Activated CD4-positive, alpha-beta T cell treated with anti-CD3 and anti-CD28 coated beads, Interleukin-2, amount 50 U/mL, for 16 hours (primary cell): Measurements from ENCODE around the gene DIO2.

ENCODE experiments used
- DNase-seq: peaks from one replicate; pipeline ENCODE4 v3.0.0-alpha.2; 2020

DIO2 gene

DNA sequence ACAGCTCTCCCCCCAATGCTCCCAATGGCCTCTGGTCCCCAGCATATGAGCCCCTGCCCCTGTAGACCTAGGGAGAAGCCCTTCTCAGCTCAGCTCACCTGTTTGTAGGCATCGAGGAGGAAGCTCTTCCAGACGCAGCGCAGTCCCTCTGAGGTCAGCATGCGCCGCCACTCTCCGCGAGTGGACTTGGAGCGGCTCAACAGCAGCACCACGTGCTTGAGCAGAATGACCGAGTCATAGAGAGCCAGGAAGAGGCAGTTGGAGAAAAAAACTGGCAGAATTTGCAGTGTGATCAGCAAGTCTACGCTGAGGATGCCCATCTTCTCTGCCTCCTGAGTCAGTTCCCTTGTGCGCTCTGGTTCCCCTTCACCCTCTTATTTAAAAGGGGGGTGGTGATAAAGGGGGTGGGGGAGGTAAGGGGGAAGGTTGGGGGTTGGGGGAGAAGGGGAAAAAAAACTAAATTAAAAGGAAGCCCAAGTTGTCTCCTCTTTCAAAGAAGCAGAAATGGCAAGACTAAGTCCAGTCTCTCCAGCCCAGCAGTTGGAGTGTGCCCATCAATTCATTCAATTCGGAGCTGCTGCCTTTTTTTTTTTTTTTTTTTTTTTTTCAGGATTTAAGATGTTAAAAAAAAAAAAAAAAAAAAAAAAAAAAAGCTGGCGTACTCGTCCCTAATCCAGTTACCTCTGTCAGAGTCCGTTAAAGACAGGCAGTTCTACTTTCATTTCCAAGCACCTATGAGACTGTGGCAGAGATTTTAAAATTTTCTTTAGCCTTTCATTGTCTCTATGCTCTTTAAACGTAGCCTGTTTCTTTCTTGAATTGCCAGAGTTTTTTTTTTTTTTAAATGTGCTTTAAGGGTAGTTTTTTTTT lies at the start of gene DIO2:
DIO2 (minus strand) TSS at position 352 of the 870 bp plus-strand sequence; CDS start at position 320, 32 bp downstream.
- no peak for DNase-seq

DNA sequence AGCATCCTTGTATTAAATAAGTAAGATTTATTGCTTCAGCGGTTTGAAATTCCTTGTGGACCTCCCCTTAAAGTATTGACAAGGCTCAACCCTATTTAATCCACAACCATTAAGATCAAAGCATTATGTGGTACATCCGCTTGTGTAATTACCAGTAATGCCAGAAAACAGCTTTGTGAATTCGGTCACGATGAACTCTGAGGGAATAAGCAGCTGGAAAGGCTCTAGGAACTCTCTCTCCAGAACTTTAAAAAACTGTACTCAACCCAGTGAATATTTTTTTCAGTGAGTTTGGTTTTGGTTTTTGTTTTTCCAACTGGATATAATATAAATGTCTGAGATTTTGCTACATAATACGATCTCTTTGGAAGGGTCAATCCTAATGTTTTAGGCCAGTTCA lies 49.3 kb upstream of the DIO2 start:
- no peak for DNase-seq

DNA sequence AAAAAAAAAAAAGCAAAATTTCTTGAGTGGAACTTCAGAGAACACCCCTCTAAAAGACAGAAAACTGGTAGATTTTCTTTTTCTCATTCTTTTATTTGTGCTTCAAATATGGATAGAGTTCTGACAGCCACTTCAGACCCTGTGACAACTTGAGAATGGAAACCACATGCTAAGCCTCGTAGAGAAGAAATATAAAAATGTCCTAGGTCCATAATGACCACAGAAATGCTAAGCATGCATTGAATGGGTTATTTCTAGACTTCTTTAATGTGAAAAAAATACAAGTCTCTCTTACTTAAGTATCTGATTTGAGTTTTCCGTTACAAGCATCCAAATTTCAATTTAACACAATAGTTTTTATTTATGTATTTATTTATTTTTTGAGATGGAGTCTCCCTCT lies 28.3 kb upstream of the DIO2 start:
- DNase-seq: no peak

DNA sequence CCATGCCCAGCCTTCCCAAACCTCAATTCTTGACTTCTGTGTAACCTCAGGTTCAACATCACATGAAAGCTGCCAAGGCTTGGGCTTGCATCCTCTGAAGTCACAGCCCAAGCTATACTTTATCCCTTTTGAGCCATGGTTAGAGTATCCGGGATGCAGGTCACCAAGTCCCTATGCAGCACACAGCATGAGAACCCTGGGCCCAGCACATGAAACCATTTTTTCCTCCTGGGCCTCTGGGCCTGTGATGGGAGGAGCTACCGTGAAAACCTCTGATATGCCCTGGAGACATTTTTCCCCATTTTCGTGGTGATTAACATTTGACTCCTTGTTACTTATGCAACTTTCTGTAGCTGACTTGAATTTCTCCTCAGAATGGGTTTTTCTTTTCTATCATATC lies 25.8 kb upstream of the DIO2 start:
- no peak for DNase-seq

DNA sequence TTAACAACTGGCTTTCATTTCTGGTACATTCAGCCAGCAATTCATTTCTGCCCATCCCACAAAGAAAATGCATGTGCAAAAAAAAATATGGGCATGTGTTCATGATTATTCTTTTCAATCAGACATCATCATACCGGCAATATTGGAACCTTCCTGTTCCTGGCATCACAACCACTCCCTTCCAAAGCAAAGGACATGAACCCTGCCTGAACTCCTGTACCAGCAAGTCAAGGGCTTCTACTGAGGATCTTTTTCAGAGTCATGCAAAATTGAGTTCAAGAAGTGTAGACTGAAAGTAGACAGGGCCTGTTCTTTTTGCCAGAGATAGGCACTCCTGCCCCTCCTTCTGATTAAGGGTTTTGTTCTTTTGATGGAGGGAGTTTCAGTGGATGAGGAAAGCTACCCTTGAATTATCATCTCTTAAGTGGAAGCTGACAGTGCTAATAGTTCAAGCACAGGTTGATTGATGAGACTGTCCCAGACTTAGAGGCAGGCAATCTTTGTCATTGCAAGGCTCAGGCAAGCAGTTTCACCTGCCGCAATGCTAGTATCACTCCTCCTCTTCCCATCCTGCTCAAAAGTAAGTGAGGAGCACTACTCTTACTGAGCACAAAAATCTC lies 22.3 kb upstream of the DIO2 start:
- no peak for DNase-seq

DNA sequence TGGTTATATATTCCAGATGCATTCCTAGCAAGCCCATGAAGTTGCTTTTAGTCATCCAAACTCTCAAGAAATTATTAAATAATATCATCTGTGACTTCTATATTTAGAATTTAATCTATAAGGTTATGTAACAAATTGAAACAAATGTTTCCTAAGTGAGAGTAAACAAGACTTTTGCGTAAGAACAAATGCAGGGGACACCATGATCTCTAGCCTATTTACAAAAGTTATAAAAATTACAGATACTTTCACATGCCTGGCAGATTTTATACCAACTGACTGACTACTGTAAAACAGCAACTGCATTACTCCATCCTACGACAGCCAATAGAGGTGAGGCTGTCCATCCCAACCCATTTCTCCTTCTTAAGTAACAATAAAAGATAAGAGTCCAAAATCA lies 20.4 kb upstream of the DIO2 start:
- DNase-seq: no peak

DNA sequence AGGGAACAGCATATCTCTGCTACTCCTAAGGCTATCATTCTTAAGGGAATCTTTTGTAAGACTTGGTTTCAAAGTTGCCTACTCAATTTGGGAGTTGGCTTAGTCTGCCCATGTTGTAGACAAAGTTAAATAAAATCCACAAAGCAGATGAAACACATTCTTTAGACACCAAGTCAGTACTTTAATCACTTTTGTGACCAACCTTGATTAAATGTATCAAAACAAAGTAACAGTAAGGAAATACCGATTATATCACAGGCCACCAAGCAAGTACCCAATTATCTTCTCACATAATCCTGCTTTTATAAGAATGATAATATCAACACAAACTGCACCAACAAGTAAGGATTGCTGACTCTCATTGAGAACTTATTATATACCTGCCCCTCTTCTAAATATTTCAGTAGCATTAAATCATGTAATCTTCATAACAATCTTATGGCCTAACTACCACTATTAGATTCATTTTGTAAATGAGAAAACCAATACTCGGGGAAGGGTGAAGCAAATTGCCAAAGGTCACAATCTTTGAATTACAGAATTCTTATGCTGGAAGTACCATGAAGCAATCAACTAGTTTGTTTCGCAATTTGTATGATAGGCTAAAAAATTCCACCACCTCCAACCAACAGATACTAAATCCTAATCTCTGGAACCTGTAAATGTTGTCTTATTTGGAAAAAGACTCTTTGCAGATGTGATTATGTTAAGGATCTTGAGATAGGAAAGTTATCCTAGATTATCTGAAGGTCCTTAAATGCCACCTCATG lies 12.6 kb upstream of the DIO2 start:
- no peak for DNase-seq

DNA sequence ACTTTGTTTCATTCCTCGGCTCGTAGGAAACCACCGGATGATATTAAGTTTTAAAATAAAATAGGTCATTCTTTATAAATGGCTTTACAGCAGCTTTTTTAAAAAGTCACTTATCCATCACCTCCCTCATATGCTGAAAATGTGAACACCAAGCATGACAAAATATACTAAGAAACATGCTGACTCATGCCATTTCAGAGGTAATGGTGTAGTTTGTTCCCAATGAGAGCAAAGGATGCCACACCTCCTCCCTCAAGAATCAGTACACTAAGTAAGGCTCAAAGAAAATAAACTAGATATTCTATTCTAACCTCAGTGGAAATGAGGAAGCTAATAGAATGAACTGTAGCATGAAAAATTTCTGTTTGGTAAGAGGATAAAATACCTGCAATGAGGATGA lies 5.5 kb upstream of the DIO2 start:
- no peak for DNase-seq

DNA sequence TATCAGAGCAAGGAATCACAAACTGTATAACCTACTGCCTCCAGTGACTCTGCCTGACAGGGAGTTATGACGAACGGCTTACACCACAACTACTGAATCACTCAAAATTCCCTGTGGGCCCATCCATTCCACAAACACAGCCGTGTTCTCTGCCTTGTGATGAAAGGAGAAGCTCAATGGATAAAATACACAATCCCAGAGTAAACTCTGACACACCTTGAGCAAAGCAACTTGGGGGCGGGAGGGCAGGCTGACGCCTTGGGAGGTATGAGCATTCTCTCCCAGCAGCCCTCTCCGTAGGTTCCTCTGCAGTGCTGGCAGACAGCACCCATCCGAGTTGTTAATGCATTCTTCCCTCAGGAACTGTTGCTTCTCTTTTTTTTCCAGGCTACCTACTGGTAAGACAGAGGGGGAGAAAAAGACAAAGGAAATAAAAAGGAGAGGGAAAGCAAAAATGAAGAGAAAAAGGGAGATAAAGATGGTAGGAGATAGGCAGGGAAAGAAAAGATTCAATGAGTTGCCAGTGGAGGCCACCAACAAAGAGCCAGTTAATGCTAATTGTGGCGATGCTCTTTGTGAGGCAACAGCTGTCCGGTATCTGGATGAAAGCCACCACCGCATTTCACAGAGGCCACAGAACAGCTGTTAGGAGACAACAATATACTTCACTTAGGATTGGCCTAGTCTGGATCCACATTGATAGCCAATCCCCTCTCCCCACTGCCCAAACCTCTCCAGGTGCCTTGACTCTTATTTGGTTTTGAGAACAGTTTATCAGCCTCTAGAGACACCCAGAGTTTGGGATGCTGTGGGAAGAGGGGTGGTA lies 4.7 kb upstream of the DIO2 start:
- no peak for DNase-seq

DNA sequence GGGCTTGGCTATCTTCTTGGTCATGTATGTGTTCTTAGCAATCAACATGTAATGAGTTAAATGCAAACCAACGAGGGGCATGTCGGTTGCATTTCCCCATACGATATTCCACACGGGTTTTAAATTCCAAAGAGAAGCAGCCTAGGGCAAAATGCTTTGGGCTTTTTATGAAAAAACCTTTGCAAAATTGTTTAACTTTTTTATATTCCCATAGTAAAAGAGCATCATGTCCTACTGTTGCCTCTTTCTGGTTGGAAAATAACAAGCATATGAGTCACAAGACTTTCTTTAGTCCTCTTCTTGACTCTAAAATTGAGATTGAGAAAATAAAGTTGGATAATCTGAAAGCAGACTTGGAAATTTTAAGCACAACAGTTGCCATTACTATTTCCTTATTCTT lies 3.8 kb upstream of the DIO2 start:
- DNase-seq: no peak

DNA sequence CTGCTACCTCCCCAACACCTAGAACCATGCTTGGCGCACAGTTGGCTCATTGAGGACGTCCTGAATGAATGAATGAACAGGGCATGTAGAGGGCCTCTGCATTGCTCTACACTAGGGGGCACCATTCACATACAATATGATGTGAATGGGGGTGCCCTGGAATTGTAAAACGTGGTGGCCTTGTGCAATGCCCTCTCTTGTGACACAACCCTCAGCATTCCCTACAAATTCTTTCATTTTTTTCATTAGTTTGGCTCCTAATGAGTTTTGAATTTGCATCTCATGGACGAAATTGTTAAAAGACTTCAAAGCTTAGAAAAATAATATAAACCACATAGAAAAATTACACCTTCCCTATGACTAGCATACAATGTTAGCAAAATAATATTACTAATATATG lies 2.3 kb upstream of the DIO2 start:
- peak; percentile 32 for DNase-seq

DNA sequence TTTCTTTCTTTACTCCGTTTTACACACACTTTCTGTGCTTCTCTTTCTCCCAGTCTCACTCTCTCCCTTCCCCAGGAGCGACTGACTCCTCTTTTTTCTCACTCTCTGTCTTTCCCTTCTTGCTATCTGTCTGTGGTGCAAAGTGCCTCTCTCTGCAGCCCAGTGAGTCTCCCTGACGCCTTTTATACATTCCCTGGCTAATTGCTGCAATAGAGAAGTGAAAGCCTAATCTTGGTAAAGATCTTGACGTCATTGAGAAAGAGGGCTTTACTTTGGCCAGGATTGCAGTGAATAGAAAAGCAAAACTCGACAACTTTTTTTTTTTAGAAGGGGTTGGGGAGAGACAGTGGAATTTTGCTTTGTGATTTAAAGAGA lies 706 bp upstream of the DIO2 start:
- no peak for DNase-seq

DNA sequence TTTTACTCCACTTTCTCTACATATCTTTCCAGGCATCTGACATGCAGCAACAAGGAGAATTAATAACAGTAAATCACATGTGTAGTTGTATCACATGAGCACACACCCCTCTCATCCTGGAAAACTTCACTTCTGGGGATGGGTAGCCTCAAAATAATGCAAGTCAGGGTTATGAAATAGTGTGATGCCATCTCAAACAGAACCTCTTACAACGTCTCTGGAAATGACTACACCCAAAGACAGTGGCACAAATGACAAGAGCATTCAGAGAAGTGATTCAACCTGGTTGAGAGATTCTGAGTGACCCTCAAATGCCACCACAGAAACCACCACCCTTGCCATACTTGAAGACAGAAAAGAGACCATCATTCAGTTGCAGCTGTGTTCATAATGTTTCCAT lies 2.8 kb downstream of the DIO2 start:
- peak; percentile 16 for DNase-seq

DNA sequence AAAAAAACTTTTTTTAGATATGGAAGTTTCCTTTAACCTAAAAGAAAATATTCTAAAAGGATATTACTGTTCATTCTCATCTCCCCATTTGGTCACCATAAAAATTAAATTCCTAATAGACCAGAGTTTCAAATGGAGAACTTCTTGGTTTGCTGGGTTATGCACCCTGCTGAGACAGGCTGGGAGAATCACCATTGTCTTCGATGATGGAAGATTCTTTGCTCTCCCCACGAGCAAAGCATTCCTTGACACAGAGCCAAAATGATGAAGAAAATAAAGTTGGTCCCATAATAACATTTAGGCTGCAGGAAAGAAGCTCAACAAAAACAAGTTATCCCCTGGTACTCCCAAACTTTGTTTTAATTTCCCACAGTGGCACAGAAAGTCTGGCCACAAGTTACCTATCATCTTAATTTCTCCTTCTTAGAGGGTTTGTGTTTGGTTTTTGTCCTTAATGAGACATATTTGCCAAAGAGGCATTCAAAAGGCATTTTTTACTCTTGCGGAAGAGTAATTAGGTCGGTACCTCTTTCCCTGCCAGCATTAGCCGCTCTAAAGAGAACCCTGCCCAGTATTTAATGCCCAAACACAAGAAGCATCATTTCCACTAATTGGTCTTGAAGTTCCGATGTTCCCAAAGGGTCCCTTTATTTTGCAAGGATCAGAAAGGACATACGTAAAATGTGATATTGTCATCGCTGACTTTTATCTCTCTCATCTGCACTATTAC lies 4.8 kb downstream of the DIO2 start:
- DNase-seq: no peak

DNA sequence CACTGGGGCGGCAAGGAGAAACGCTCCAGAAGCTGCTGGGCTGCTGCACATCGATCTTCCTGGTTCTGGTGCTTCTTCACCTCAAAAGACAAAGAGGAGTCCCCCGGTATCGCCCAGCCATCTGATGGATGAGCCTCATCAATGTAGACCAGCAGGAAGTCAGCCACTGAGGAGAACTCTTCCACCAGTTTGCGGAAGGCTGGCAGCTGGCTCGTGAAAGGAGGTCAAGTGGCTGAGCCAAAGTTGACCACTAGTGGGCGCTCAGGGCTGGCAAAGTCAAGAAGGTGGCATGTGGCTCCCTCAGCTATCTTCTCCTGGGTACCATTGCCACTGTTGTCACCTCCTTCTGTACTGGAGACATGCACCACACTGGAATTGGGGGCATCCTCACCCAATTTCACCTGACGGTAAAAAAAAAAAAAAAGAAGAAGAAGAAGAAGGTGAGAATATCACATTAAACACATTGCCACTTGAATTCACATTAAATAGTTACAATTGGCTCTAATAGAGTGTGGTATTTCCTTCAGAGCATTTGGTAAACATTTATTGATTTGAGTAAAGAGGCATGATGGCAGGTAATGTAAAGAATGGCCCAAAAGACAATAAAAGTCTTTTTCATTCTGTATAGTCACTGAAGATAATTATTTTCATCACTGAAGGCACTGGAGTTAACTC lies 8.3 kb downstream of the DIO2 start:
- peak; percentile 26 for DNase-seq

DNA sequence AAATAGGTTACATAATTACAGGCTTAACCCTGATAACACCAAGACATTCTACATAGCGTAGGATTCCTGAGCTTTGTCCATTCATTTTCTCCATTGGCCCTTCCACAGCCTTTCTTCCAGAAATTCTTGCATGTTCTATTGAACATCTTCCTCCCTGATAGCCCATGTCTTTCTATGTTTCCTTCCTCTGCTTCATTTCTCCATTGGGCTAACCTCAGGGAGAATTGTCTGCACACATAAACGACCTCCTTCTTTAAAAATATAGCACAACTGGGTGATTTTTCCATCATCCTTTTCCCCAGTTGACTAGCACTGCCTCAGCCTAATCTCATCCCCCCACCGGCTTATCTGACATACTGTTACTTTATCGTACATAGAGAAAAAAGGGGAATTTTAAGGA lies 11.2 kb downstream of the DIO2 start:
- DNase-seq: no peak

DNA sequence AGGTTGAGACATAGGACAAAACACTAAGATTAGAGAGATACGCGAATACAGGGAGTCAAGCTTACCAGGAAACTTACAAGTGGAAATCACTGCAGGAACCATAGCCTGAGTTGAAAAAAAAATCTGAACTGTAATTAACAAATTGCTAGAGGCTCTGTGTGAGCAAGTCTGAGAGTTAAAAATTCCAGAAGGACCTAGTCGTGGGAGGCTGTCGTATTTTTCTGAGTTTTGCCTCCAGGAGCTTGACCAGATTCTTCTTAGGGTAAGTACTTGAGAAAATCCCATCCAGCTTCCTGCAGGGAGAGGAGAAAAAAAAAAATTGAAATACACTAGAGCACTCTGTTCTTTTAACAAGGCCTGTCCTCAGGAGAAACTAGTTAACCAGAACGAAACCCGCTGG lies 22.7 kb downstream of the DIO2 start:
- DNase-seq: no peak

DNA sequence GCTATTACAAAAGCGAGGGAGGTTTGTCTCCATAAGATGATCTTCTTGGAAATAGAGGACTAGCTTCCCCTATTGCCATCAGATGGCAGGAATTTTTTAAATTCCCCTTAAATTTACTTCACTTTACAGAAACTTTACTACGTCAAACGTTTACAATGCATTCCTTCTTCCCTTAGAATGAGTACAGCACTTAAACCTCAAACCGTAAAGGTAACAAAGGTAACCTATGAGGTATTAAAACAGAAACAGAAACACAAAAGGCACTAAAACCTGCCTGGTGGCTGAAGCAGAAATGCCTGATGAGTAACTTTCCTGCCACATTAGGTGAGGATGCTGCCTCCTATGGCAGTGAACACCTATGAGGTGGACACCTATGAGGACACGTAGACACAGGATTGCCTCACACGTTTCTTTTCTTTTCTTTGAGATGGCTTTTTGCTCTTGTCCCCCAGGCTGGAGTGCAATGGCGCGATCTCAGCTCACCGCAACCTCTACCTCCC lies 25.0 kb downstream of the DIO2 start:
- DNase-seq: no peak

DNA sequence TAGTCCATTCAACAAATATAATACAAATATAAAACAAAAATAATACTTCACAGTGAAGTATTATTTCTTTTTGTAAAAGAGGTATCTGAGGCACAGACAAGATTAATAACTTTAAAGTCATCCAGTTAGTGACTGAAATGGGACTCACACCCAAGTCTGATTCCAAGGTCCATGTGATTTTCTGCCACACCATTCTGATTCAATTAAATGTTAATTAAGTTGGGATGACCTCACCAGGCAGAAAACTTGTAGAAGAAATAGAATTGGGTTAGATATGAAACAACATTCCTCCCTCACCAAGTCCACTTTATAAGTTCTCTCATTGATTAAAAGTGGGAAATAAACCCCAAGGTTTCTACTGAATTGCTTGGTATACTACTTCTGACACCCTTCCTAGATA lies 34.4 kb downstream of the DIO2 start:
- DNase-seq: no peak

DNA sequence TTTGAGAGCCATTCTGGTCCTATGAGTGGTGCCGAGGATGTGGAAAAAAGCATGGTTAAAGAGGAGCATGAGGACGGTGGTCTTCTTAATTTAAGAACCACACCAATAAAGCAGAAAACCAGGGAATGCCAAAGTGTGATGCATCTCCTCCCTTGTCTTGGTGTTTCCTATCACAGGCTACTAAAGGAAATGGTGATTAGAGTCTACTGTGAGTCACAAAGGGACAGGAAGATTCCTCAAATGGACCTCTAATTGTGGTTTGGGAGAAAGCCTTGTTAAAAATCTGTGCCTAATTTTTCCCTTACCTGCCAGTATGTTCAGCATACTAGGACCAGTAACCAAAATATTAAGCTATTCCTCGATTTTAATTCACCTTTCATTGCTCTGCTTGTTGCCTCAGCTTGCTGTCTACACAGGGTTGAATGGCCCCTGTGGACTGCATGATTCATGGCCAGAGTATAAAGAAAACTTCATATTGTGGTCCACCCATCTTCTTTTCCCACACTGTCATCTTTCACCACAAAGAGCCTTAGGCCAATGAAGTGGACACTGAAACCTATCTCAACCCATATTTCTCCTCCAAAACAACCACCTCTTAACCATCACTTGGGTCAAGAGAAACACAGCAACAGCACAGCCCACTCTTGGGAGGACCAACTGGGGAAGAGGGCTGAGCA lies 38.8 kb downstream of the DIO2 start:
- DNase-seq: no peak
